ENCODE results near the gene FRRS1L.

DNA sequence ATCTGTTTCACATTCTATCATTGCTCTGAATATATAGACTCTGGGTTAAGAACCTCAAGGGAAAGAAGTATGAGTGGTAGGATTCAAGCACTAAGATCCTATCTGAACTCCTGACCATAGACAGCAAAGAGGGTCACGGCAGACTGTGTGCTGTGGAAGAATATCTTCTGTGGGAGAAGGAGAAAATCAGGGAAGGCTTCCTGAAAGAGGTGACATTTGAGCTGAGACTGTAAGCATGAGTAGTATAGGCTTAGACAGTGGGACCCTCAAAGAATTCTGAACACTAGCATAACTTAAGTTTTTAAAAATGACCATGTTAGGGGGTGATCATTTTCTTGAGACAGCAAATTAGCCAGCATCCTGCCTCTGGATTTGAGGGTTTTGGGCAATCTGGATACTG is 3.9 kb downstream of the FRRS1L start:
- TF ChIP-seq, protein P1, sequence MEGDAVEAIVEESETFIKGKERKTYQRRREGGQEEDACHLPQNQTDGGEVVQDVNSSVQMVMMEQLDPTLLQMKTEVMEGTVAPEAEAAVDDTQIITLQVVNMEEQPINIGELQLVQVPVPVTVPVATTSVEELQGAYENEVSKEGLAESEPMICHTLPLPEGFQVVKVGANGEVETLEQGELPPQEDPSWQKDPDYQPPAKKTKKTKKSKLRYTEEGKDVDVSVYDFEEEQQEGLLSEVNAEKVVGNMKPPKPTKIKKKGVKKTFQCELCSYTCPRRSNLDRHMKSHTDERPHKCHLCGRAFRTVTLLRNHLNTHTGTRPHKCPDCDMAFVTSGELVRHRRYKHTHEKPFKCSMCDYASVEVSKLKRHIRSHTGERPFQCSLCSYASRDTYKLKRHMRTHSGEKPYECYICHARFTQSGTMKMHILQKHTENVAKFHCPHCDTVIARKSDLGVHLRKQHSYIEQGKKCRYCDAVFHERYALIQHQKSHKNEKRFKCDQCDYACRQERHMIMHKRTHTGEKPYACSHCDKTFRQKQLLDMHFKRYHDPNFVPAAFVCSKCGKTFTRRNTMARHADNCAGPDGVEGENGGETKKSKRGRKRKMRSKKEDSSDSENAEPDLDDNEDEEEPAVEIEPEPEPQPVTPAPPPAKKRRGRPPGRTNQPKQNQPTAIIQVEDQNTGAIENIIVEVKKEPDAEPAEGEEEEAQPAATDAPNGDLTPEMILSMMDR (IDR thresholded peaks at IDR 0.05): no peak
- no peak for TF ChIP-seq POLR2A (IDR thresholded peaks at IDR 0.05)
- no peak for TF ChIP-seq POLR2AphosphoS5 (IDR thresholded peaks at IDR 0.05)
- no peak for TF ChIP-seq EP300 (IDR thresholded peaks at IDR 0.05)
